K562 (cell line): Measurements from ENCODE around the gene CLTC. TPM values are rescaled to one million over a fixed set of nuclear protein-coding genes. Genes with fewer than 3 reads are reported as not detected.
A peak's percentile ranks its signal among the peaks of the same experiment; 100 is the strongest.

Source experiments
- ARID1B ChIP-seq: fragments of 450-650 bp; IDR thresholded peaks from 2 replicates; pipeline ENCODE4 v1.6.1; 2016; ENCODE audit warnings: antibody characterized with exemption, mild to moderate bottlenecking, inconsistent platforms
- CBFA2T2 ChIP-seq: fragments of 450-650 bp; conservative IDR thresholded peaks from 2 replicates; pipeline ENCODE4 v1.6.1; 2017; ENCODE audit warnings: mild to moderate bottlenecking
- CTBP1 ChIP-seq: fragments of 450-650 bp; IDR thresholded peaks from 2 replicates; pipeline ENCODE4 v1.6.1; 2016; ENCODE audit warnings: borderline replicate concordance
- EP300 ChIP-seq: IDR thresholded peaks from 2 replicates; pipeline ENCODE4 v1.6.1; 2012; ENCODE audit warnings: low read length, improper control_type of control experiment
- GTF2E2 ChIP-seq: fragments of 200-800 bp; sonication (Bioruptor generic); IDR thresholded peaks from 2 replicates; pipeline ENCODE4 v1.6.1; 2016; ENCODE audit warnings: missing genetic modification characterization, missing compliant biosample characterization
- JUN ChIP-seq, 2 experiments: sonication (generic) in 1 of 2; formaldehyde crosslinking in 1 of 2; IDR thresholded peaks; 2 replicates each; pipeline versions ENCODE4 v1.6.1 to v1.8.0; 2012 to 2022; ENCODE audit warnings: borderline replicate concordance in 2 of 2, mild to moderate bottlenecking in 2 of 2, improper control_type of control experiment in 1 of 2, low read depth in 1 of 2, low read length in 1 of 2, missing genetic modification reagents in 1 of 2
- MAFF ChIP-seq: IDR thresholded peaks from 2 replicates; pipeline ENCODE4 v1.6.1; 2012; ENCODE audit warnings: low read length, improper control_type of control experiment
- MCM5 ChIP-seq: fragments of 450-650 bp; IDR thresholded peaks from 2 replicates; pipeline ENCODE4 v1.6.1; 2016; ENCODE audit warnings: low read depth
- POLR2A ChIP-seq: fragments of 450-650 bp; conservative IDR thresholded peaks from 2 replicates; pipeline ENCODE4 v1.6.1; 2016
- POLR2AphosphoS5 ChIP-seq: IDR thresholded peaks from 2 replicates; pipeline ENCODE4 v1.6.1; 2011; ENCODE audit warnings: mild to moderate bottlenecking, low read depth, low read length, moderate library complexity; ENCODE audit not compliant: control insufficient read depth, insufficient read depth
- POLR2H ChIP-seq: IDR thresholded peaks from 2 replicates; pipeline ENCODE4 v1.6.1; 2016; ENCODE audit warnings: missing genetic modification characterization, low read depth, mild to moderate bottlenecking, control low read depth, missing compliant biosample characterization, moderate library complexity
- RCOR1 ChIP-seq, 2 experiments: IDR thresholded peaks; 2 replicates each; pipeline ENCODE4 v1.6.1; 2012; ENCODE audit warnings: low read depth in 2 of 2, low read length in 2 of 2, borderline replicate concordance in 1 of 2, improper control_type of control experiment in 1 of 2
- SAFB ChIP-seq: fragments of 200-400 bp; formaldehyde crosslinking; IDR thresholded peaks from 2 replicates; pipeline ENCODE4 v1.6.1; 2017; ENCODE audit warnings: low read depth, low read length, borderline replicate concordance
- SETDB1 ChIP-seq: IDR thresholded peaks from one replicate; pipeline ENCODE4 v1.6.1; 2012; ENCODE audit warnings: low read length, control low read depth, inconsistent platforms
- SP2 ChIP-seq: IDR thresholded peaks from 2 replicates; pipeline ENCODE4 v1.6.1; 2011; ENCODE audit warnings: mild to moderate bottlenecking, low read depth, low read length, moderate library complexity; ENCODE audit not compliant: poor library complexity, severe bottlenecking; ENCODE audit errors: extremely low read depth
- ZEB2 ChIP-seq: fragments of 450-650 bp; IDR thresholded peaks from 2 replicates; pipeline ENCODE4 v1.6.1; 2016
- ZNF354B ChIP-seq: fragments of 250-450 bp; sonication (Bioruptor Pico); IDR thresholded peaks from 2 replicates; pipeline ENCODE4 v1.4.0; 2020
- ZNF584 ChIP-seq: fragments of 200-800 bp; sonication (Bioruptor generic); IDR thresholded peaks from 2 replicates; pipeline ENCODE4 v1.6.1; 2016; ENCODE audit warnings: low read depth, mild to moderate bottlenecking, missing genetic modification characterization, missing compliant biosample characterization
- ZNF589 ChIP-seq: fragments of 200-800 bp; sonication (Bioruptor generic); IDR thresholded peaks from 2 replicates; pipeline ENCODE4 v1.6.1; 2016; ENCODE audit warnings: low read depth, missing genetic modification characterization, missing compliant biosample characterization
- ZSCAN32 ChIP-seq: fragments of 450-650 bp; formaldehyde crosslinking; IDR thresholded peaks from 2 replicates; pipeline ENCODE4 v1.4.0; 2020; ENCODE audit warnings: mild to moderate bottlenecking, moderate library complexity
- polyA plus RNA-seq, 8 experiments: library from polyadenylated mRNA; depleted of rRNA in 4 of 8; stranded (reverse) in 5 of 8; unstranded in 3 of 8; fragments of >200 nt; fragmentation: Nextera tagmentation in 2 of 8; fragmentation: Illumina TruSeq in 1 of 8; extraction: Ambion mirVana in 2 of 8; extraction: Trizol in 1 of 8; gene quantifications; 2 replicates each; pipeline versions ENCODE4 v1.2.1 to v1.2.3, GENCODE V29; 2011 to 2014; ENCODE audit warnings: inconsistent platforms in 1 of 8, missing spikeins in 1 of 8
- total RNA-seq, 7 experiments: library from RNA; depleted of rRNA in 6 of 7; stranded (reverse); fragments of >200 nt in 6 of 7; fragmentation: Illumina TruSeq in 2 of 7; extraction: Trizol in 2 of 7; gene quantifications; 2 replicates each; pipeline versions ENCODE4 v1.2.1 to v1.2.3, GENCODE V29; 2011 to 2021; ENCODE audit warnings: low replicate concordance in 1 of 7
- TF ChIP-seq, protein P1 (sequence below), 3 experiments: IDR thresholded peaks in 2 of 3; conservative IDR thresholded peaks in 1 of 3; 2 replicates each; pipeline ENCODE4 v1.5.1; 2011 to 2012; ENCODE audit warnings: low read length in 3 of 3, mild to moderate bottlenecking in 3 of 3, control low read depth in 2 of 3, improper control_type of control experiment in 1 of 3, inconsistent platforms in 1 of 3, low read depth in 1 of 3, mixed read lengths in 1 of 3, moderate library complexity in 1 of 3; ENCODE audit not compliant: insufficient read depth in 2 of 3
- TF ChIP-seq, protein P2 (sequence below): fragments of 250-450 bp; sonication (Bioruptor Pico); IDR thresholded peaks from 2 replicates; pipeline ENCODE4 v1.9.0; 2021; ENCODE audit warnings: mild to moderate bottlenecking, inconsistent platforms
- TF ChIP-seq, protein P3 (sequence below): sonication (generic); formaldehyde crosslinking; IDR thresholded peaks from 2 replicates; pipeline ENCODE4 v1.8.1; 2022; ENCODE audit warnings: missing genetic modification reagents

Gene CLTC
- total and polyA plus RNA-seq, 9 of the 15 experiments (the other 6 are each of a cell fraction or from before 2014, with no cell fraction given): 115 to 267 (median 174) TPM

DNA sequence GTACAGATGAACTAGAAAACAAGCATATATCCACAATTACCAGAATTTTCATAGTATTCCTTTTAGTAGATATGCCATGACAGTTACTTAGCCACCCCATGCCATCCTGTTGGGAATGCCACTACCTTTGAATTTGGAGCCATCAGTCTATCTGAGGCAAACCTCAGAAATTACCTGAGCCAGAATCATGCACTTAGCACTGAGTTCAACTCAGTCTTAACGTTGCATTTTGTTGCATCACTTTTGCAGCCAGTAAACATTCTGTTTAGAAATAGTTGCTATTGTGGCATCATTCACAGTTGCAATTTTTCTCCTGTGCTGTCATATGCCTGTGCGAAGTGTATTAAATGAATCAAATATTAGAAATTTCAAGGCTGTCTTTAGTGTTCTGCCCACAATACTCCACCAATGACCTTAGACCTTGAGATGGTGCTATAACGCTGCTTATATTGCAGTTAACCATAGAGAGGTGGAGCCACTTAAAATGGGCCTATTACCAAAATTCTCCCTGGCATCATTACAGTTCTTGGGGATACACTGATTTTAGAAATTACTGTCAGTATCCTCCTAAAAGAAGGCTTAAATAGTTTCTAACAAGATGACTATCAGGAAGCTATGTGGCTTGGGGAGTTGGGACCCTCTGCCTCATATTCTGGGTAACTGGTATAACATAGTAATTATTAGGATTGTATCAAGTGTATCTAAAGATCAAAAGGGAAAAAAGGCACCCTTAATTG lies 76.4 kb downstream of the CLTC start (continued):
- TF ChIP-seq ARID1B (peak; percentile 30; the same call in 1 of the 2 replicates), CTBP1 (peak; percentile 58), GTF2E2 (tag) (peak; percentile 64; the same call in 1 of the 2 replicates), POLR2A (peak; percentile 62), POLR2AphosphoS5 (peak; percentile 55), JUN (IDR thresholded peaks at IDR 0.05; ENCODE audit: borderline replicate concordance, low read depth, low read length) (peak; percentile 61), JUN (CRISPR knock-in tag; IDR thresholded peaks at IDR 0.05; ENCODE audit: borderline replicate concordance) (no peak), SETDB1 (no peak), RCOR1 (IDR thresholded peaks at IDR 0.05; ENCODE audit: borderline replicate concordance in 1 of 2, low read depth in 2 of 2, low read length in 2 of 2) (peak in 1 of 2 experiments; percentile 57; a peak in 1 of 4 replicates), EP300 (peak; percentile 90), MAFF (no peak), ZNF354B (CRISPR knock-in tag) (0 out of 2 replicates have a peak, but pooled peaks have one; percentile 2), MCM5 (no peak), SAFB (no peak), POLR2H (peak; percentile 82), ZNF584 (CRISPR knock-in tag) (peak; percentile 67; the same call in 1 of the 2 replicates), ZNF589 (CRISPR knock-in tag) (peak; percentile 69; the same call in 1 of the 2 replicates), SP2 (no peak), ZSCAN32 (CRISPR knock-in tag) (peak; percentile 94), CBFA2T2 (no peak), ZEB2 (peak; percentile 76)
- TF ChIP-seq, protein P1, sequence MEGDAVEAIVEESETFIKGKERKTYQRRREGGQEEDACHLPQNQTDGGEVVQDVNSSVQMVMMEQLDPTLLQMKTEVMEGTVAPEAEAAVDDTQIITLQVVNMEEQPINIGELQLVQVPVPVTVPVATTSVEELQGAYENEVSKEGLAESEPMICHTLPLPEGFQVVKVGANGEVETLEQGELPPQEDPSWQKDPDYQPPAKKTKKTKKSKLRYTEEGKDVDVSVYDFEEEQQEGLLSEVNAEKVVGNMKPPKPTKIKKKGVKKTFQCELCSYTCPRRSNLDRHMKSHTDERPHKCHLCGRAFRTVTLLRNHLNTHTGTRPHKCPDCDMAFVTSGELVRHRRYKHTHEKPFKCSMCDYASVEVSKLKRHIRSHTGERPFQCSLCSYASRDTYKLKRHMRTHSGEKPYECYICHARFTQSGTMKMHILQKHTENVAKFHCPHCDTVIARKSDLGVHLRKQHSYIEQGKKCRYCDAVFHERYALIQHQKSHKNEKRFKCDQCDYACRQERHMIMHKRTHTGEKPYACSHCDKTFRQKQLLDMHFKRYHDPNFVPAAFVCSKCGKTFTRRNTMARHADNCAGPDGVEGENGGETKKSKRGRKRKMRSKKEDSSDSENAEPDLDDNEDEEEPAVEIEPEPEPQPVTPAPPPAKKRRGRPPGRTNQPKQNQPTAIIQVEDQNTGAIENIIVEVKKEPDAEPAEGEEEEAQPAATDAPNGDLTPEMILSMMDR (IDR thresholded peaks at IDR 0.05 in 2 of 3, conservative IDR thresholded peaks at IDR 0.05 in 1 of 3; ENCODE audit: insufficient read depth in 2 of 3, low read depth in 1 of 3, low read length in 3 of 3): peak in 1 of 3 experiments; percentile 1; a peak in 1 of 6 replicates
- TF ChIP-seq, protein P2, sequence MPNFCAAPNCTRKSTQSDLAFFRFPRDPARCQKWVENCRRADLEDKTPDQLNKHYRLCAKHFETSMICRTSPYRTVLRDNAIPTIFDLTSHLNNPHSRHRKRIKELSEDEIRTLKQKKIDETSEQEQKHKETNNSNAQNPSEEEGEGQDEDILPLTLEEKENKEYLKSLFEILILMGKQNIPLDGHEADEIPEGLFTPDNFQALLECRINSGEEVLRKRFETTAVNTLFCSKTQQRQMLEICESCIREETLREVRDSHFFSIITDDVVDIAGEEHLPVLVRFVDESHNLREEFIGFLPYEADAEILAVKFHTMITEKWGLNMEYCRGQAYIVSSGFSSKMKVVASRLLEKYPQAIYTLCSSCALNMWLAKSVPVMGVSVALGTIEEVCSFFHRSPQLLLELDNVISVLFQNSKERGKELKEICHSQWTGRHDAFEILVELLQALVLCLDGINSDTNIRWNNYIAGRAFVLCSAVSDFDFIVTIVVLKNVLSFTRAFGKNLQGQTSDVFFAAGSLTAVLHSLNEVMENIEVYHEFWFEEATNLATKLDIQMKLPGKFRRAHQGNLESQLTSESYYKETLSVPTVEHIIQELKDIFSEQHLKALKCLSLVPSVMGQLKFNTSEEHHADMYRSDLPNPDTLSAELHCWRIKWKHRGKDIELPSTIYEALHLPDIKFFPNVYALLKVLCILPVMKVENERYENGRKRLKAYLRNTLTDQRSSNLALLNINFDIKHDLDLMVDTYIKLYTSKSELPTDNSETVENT (CRISPR knock-in tag): no peak
- TF ChIP-seq, protein P3, sequence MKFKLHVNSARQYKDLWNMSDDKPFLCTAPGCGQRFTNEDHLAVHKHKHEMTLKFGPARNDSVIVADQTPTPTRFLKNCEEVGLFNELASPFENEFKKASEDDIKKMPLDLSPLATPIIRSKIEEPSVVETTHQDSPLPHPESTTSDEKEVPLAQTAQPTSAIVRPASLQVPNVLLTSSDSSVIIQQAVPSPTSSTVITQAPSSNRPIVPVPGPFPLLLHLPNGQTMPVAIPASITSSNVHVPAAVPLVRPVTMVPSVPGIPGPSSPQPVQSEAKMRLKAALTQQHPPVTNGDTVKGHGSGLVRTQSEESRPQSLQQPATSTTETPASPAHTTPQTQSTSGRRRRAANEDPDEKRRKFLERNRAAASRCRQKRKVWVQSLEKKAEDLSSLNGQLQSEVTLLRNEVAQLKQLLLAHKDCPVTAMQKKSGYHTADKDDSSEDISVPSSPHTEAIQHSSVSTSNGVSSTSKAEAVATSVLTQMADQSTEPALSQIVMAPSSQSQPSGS (CRISPR knock-in tag): no peak
